Sigmoid colon (tissue), 7 donors: Measurements from ENCODE around the gene HSPA6. TPM values are rescaled to one million over a fixed set of nuclear protein-coding genes. Genes with fewer than 3 reads are reported as not detected.

Experiments
- DNase-seq: peaks from one replicate; pipeline ENCODE4 v3.0.0-alpha.2; 2019
- H3K27ac ChIP-seq, 4 donors: fragments of 200-600 bp; sonication (generic); one replicate each; pipeline ENCODE4 v1.5.1; 2016 to 2019; ENCODE audit warnings: mild to moderate bottlenecking in 1 of 4
- H3K27me3 ChIP-seq, 3 donors: fragments of 200-600 bp; sonication (generic); one replicate each; pipeline ENCODE4 v1.5.1; 2019; ENCODE audit warnings: mild to moderate bottlenecking in 1 of 3
- H3K36me3 ChIP-seq, 4 donors: fragments of 200-600 bp; sonication (generic); one replicate each; pipeline ENCODE4 v1.5.1; 2016 to 2019
- H3K4me1 ChIP-seq, 4 donors: fragments of 200-600 bp; sonication (generic); one replicate each; pipeline ENCODE4 v1.5.1; 2017 to 2019
- H3K4me3 ChIP-seq, 4 donors: fragments of 200-600 bp; sonication (generic); one replicate each; pipeline ENCODE4 v1.5.1; 2017 to 2019; ENCODE audit warnings: mild to moderate bottlenecking in 2 of 4, moderate library complexity in 1 of 4
- H3K9me3 ChIP-seq, 4 donors: fragments of 200-600 bp in 3 of 4; sonication (generic) in 3 of 4; one replicate each; pipeline versions ENCODE4 v1.5.1 to v1.6.1; 2013 to 2019
- CTCF ChIP-seq, 4 experiments: fragments of 450-650 bp in 3 of 4; fragments of 200-600 bp in 1 of 4; IDR thresholded peaks; one replicate each; pipeline ENCODE4 v1.5.1; 2016 to 2019; ENCODE audit warnings: antibody characterized with exemption in 4 of 4, mild to moderate bottlenecking in 3 of 4, moderate library complexity in 2 of 4
- EP300 ChIP-seq, 4 donors: sonication (generic); formaldehyde crosslinking; IDR thresholded peaks; one replicate each; pipeline ENCODE4 v1.6.1; 2017; ENCODE audit warnings: antibody characterized with exemption in 4 of 4
- POLR2A ChIP-seq, 2 donors: fragments of 450-650 bp; IDR thresholded peaks; one replicate each; pipeline ENCODE4 v1.6.1; 2016; ENCODE audit warnings: antibody characterized with exemption in 2 of 2, mild to moderate bottlenecking in 2 of 2, moderate library complexity in 2 of 2
- POLR2AphosphoS5 ChIP-seq, 4 donors: sonication (generic); formaldehyde crosslinking; IDR thresholded peaks; one replicate each; pipeline ENCODE4 v1.6.1; 2017; ENCODE audit warnings: antibody characterized with exemption in 4 of 4
- WGBS, 2 donors: extraction: QIAGEN DNeasy Blood & Tissue Kit; methylation state at CpG; one replicate each; pipeline ENCODE4 v1.1.7; 2013; 5-methylcytosine and 5-hydroxymethylcytosine counted together
- intact Hi-C: fragments of 100-400 bp; cut with DNase I; formaldehyde crosslinking; loops from one replicate; pipeline ENCODE4 v1.15.1; 2023
- polyA plus RNA-seq, 3 donors: library from polyadenylated mRNA; stranded (reverse); fragments of 200-250 nt; gene quantifications; one replicate each; pipeline ENCODE4 v1.2.3, GENCODE V29; 2013
- total RNA-seq, 4 donors: library from RNA; depleted of rRNA; stranded (reverse); fragments of >200 nt; gene quantifications; one replicate each; pipeline ENCODE4 v1.1.0, GENCODE V29; 2016
- donor health status: healthy with polysubstance abuse.
- donor health status: Bipolar disorder and iron deficiency.
- donor health status: healthy.

HSPA6 gene
- total and polyA plus RNA-seq, 7 donors = 0.60 to 2.9 (median 2.1) TPM; not detected in 1

GRCh38 chr1:161491472-161491871 is 32.9 kb upstream of the HSPA6 start:
- H3K27me3 ChIP-seq = peaks cover 0 to 17% (median 0%) of the 10 kb centered on the region in 3 donors

GRCh38 chr1:161492827-161493226 is 31.5 kb upstream of the HSPA6 start:
- Histone ChIP-seq H3K4me1 (no peaks in the 10 kb centered on the region), H3K4me3 (no peak overlapping the region), H3K36me3 (no peaks in the 10 kb centered on the region), H3K27me3 (peaks cover 0 to 17% (median 0%) of the 10 kb centered on the region in 3 donors), H3K9me3 (no peaks in the 10 kb centered on the region), H3K27ac (no peak overlapping the region)
- TF ChIP-seq POLR2A (IDR thresholded peaks at IDR 0.05) (no peak), EP300 (IDR thresholded peaks at IDR 0.05) (no peak), POLR2AphosphoS5 (IDR thresholded peaks at IDR 0.05) (no peak), CTCF (IDR thresholded peaks at IDR 0.05) (no peak)
- 68 to 79% methylated on average over 2 of the region's 2 CpGs for WGBS, 2 donors
- no peak for DNase-seq
- intact Hi-C loops = no loop called here

More at GRCh38 chr1:161491472-161491871, 32.9 kb upstream of the HSPA6 start:
- H3K9me3 ChIP-seq = no peaks in the 10 kb centered on the region
- H3K4me1 ChIP-seq = no peaks in the 10 kb centered on the region
- 29 to 38% methylated on average over 5 of the region's 5 CpGs for WGBS, 2 donors
- DNase-seq = no peak
- H3K4me3 ChIP-seq = no peak overlapping the region
- TF ChIP-seq EP300 (IDR thresholded peaks at IDR 0.05) = no peak
- TF ChIP-seq CTCF (IDR thresholded peaks at IDR 0.05) = no peak
- TF ChIP-seq POLR2A (IDR thresholded peaks at IDR 0.05) = no peak
- TF ChIP-seq POLR2AphosphoS5 (IDR thresholded peaks at IDR 0.05) = no peak
- intact Hi-C loops = no loop called here
- H3K27ac ChIP-seq = no peak overlapping the region
- H3K36me3 ChIP-seq = no peaks in the 10 kb centered on the region

DNA sequence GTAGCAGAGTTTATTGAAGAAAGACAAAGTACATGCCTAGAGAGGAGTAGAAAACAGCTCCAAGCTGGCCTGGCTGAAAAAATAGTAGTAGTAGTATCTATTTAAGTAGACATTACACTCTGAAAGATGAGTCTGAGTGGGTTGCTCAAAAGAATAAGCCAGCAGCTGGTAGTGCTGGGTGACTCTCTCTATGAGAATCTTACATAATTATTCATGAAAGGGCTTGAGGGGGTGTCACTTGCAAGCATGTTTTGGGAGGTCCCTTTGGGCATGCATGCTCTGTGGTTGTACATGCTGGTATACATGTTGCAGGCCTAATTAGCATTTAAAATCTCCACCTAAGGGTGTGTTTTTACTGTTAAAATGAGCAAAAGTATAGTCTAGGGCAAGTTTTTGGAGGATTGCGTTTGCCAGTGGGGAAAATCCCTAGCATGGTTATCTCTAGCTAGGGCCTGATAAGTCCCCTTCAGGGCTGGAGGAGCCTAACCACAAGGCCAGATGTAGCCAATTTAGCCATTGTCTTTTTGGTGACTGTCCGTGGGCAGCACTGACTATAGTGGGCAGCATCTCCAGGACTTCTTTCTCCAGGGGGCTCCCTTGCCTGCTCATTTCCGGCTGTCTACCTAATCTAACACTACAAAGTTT is 30.1 kb upstream of the HSPA6 start:
- DNase-seq = no peak
- TF ChIP-seq EP300 (IDR thresholded peaks at IDR 0.05) = no peak
- TF ChIP-seq CTCF (IDR thresholded peaks at IDR 0.05) = no peak
- TF ChIP-seq POLR2A (IDR thresholded peaks at IDR 0.05) = no peak
- no peak for TF ChIP-seq POLR2AphosphoS5 (IDR thresholded peaks at IDR 0.05)
- no peak overlapping the region for H3K4me3 ChIP-seq
- no peaks in the 10 kb centered on the region for H3K36me3 ChIP-seq
- no peaks in the 10 kb centered on the region for H3K9me3 ChIP-seq
- peaks cover 0 to 20% (median 0%) of the 10 kb centered on the region in 3 donors for H3K27me3 ChIP-seq
- WGBS, 2 donors = 53 to 56% methylated on average over 3 of the region's 3 CpGs
- no peaks in the 10 kb centered on the region for H3K4me1 ChIP-seq
- no peak overlapping the region for H3K27ac ChIP-seq
- intact Hi-C loops = no loop called here

GRCh38 chr1:161495490-161495889 is 28.9 kb upstream of the HSPA6 start:
- intact Hi-C loops = no loop called here
- H3K4me3 ChIP-seq = no peak overlapping the region
- no peak overlapping the region for H3K27ac ChIP-seq
- TF ChIP-seq POLR2AphosphoS5 (IDR thresholded peaks at IDR 0.05) (no peak), CTCF (IDR thresholded peaks at IDR 0.05) (no peak), EP300 (IDR thresholded peaks at IDR 0.05) (no peak), POLR2A (IDR thresholded peaks at IDR 0.05) (no peak)
- H3K4me1 ChIP-seq = no peaks in the 10 kb centered on the region
- peaks cover 0 to 20% (median 0%) of the 10 kb centered on the region in 3 donors for H3K27me3 ChIP-seq
- H3K36me3 ChIP-seq = no peaks in the 10 kb centered on the region
- H3K9me3 ChIP-seq = no peaks in the 10 kb centered on the region
- no peak for DNase-seq

GRCh38 chr1:161497961-161498360 is 26.4 kb upstream of the HSPA6 start:
- no peak overlapping the region for H3K27ac ChIP-seq
- WGBS, 2 donors = 84 to 96% methylated on average over 1 of the region's 1 CpG

More at GRCh38 chr1:161497961-161498360, 26.4 kb upstream of the HSPA6 start:
- TF ChIP-seq EP300 (IDR thresholded peaks at IDR 0.05) (no peak), POLR2AphosphoS5 (IDR thresholded peaks at IDR 0.05) (no peak), CTCF (IDR thresholded peaks at IDR 0.05) (no peak), POLR2A (IDR thresholded peaks at IDR 0.05) (no peak)
- H3K4me3 ChIP-seq = no peak overlapping the region
- H3K36me3 ChIP-seq = no peaks in the 10 kb centered on the region
- H3K27me3 ChIP-seq = peaks cover 0 to 15% (median 0%) of the 10 kb centered on the region in 3 donors
- intact Hi-C loops = no loop called here
- H3K4me1 ChIP-seq = no peaks in the 10 kb centered on the region
- DNase-seq = no peak
- H3K9me3 ChIP-seq = no peaks in the 10 kb centered on the region
